Inflammatory macrophage treated with lipopolysaccharide for 1 hour (primary cell): ENCODE results near the gene B3GALNT2.

Experiments
- DNase-seq, 2 donors: peaks; one replicate each; pipeline ENCODE4 v3.0.0-alpha.2; 2020 to 2022

The B3GALNT2 gene

DNA sequence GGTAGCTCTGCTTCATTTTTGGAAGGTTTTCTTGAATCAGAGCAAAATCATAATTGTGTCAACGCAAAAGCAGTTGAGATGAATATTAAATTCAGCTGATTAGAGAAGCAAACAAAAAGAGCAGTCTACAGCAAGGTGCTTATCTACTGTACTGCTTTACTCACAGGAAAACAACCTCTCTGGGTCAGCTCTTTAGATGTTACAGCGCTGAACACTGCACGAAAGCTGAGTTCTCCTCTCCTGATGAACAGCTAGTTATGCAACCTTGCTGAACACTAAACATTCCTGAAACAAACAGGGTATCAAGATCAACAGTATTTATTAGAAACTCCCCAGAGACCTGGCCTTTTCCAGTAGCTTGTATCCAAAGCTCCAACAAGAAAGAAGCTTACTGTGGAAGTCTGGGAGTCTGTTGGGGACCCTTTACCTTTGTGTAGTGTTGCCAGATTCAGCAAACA lies 95.7 kb downstream of the B3GALNT2 start:
- DNase-seq, result no peak

DNA sequence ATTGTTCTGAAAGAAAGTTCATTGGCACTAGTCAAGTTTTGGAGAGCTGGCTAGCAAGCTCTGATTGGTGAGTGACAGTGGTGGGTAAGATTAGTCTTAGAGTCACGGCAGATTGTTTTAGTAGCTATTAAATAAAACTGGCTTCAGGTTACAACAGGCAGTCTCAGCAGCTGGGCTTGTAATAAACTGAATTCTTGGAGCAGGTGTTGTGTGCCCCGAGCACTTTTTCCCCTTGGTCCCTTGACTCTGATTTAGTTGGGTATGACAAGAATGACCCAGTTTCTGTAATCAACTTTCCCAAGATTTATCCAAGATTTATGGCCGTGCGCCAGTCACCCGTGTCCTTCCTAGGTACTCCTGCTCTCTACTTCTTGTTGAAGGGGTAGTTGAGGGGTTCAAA lies 96.8 kb downstream of the B3GALNT2 start:
- no peak for DNase-seq

DNA sequence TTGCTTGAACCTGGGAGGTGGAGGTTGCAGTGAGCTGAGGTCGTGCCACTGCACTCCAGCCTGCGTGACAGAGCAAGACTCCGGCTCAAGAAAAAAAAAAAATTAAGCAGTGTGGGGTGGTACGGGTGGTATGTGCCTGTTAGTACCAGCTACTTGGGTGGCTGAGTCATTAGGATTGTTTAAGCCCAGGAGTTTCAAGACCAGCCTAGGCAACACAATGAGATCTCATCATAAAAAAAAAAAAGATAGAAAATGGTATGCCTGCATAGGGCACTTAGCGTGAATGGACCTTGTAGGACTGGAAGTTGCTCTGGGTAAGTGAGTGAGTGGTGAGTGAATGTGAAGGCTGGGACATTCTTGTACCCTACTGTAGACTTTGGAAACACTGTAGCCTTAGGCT lies 100.1 kb downstream of the B3GALNT2 start:
- no peak for DNase-seq

DNA sequence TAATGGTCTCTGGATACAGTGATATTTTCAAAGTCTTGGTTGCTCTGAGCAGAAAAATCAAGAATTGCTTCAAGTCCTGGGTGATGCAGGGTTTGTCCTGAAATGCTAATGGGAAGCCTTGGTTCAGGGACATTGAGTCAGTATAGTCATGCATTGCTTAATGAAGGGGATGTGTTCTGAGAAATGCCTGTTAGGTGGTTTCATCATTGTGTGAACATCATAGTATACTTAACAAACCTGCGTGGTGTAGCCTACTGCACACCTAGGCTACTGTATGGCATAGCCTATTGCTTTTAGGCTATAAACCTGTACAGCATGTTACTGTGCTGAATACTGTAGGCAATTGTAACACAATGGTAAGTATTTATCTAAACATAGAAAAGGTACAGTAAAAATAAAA lies 100.7 kb downstream of the B3GALNT2 start:
- DNase-seq, result no peak

DNA sequence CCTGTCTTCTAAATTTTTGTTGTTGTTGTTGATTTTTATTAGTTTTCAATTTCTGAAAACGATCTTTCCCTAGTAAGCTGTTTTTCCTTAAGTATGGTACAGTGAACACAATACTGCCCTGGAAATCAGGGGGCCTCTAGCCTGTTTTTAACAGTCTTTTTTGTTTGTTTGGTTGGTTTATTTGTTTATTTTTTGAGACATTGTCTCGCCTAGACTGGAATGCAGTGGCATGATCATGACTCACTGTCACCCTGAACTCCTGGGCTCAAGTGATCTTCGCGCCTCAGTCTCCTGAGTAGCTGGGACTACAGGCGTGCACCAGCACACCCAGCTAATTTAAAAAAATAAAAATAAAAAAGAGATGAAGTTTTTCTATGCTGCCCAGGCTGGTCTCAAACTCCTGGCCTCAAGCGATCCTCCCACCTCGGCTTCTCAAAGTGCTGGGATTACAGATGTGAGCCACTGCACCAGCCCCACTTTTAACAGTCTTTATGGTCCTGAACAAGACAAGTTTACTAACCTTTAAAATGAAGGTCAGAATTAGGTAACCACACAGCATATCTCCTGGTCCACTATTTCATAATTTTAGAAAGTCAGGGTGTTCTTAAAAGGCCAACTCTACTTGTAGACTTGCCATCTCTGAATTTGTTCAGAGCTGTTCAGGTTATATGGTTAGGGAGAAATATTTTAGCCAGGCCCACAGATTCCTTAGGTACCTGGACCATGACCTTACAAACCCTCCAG lies 101.6 kb downstream of the B3GALNT2 start:
- DNase-seq, result no peak

DNA sequence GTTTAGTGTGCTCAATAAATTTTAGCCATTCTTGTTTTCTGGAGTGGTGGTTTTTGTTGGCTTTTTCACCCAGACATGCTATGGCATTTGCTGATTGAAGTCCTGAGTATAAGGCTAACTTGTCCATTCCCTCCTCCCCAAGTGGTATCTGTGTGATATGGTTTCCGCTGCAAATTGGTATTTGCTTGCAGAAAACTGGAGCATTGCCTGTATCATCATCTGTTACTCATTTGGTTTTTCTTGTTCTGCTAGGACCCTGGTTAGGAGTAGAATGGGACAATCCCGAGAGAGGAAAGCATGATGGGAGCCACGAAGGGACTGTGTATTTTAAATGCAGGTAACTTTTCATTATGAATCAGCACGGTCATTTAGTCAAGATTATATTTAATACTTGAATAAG lies 103.0 kb downstream of the B3GALNT2 start:
- no peak for DNase-seq
